Raji (cell line): Measurements from ENCODE around the gene CCDC154.

Experiments used
- POLR2A ChIP-seq: IDR thresholded peaks from 2 replicates; pipeline ENCODE4 v1.6.1; 2011; ENCODE audit warnings: low read depth, low read length, control low read depth; ENCODE audit not compliant: insufficient read depth

The CCDC154 gene

DNA sequence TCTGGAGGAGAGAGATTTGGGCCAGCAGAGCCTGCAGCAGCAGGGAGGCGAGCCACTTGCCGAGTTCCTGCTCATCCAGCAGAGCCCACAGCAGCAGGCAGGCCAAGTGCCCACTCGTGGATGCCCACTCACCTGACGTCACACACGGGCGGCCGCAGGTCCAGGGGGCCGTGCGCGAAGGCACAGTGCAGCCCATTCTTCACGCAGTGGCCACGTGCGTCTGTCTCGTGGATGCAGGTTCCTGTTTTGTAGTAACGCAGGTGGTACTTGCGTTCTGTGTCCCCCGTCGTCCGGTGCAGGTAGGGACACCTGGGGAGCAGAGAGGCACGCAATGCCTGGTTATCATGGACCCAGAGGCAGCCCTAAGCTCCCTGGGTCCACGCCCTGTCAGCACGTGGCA, 41.3 kb downstream of the CCDC154 start:
- no peak for TF ChIP-seq POLR2A

DNA sequence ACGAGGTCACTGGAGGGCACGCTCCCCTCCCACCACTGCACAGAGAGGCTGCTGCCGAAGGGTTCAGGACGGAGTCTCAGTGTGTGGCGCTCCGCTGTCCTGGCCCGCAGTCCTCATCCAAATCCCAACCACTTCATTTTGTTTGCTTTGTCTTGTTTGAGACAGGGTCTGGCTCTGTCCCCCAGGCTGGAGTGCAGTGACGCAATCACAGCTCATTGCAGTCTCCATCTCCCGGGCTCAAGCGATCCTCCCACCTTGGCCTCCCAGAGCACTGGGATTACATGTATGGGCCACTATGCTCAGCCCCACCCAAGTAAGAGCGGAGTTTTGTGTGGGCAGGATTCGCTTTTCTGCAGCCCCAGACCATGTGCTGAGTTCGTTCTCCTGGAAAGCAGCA, 42.6 kb downstream of the CCDC154 start:
- no peak for TF ChIP-seq POLR2A

DNA sequence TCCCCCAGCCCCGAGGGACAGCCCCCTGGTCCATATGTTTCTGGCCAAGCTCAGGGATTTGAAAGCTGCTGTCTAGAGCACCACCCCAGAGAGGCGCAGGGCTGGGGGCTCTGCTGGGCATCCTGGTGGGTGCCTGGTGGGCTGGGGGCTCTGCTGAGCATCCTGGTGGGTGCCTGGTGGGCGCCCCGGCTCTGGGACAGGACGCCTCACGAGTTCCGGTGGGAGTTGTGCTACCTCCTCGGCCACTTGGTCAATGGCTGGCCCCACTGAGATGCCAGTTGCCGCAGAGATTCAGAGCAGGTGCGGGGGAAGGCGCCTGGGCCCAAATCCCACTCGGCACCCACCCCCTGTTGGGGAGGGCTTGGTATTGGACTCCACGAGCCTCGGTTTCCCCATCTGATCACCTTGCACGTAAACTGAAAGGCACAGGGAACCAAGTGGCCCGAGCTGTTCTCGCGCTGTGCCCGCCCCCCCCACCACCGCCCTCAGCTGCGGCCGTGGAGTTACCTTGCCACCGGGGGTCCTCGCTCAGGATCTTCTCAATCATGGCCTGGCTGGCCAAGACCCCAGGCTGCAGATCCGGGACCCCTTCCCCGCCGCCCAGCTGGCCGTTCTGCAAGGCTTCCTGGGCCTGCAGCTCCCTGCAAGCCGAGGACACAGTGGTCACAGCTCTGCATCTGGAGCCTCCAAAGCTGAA, 43.1 kb downstream of the CCDC154 start:
- TF ChIP-seq POLR2A: no peak

DNA sequence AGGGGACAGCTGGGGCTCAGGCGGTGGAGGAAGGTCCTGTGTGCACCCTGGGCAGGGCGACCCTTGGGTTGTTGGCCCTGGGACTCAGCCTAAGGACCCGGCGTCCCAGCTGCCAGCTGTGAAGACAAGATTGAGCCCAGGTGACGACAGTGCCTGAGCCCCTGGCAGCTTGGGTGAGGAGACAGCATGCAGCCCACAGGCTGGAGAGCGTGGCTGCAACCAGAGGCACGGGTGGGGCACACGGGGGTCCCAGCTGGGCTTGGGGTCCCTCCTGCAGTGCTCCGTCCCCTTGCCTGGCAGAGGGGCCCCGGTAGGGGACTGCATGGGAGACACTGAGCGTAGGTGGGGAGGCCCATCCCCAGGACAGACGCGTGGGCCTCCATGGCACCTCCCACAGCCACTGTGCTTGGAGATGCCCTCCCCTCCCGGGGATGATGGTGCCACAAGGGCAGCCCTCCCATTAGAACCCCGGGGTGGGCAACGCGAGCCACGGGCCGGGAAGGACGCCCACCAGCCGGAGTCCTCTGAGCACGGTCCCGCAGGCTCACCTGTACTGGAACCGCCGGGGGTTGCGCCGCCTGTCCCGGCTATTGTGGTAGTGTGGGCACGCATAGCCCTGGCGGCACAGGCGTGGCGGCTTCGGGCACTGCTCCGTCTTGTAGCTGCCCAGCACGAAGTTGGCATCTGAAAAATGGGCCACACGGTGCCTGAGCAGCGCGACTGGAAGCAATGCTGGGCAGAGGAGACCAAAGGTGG, 45.4 kb downstream of the CCDC154 start:
- TF ChIP-seq POLR2A: no peak

DNA sequence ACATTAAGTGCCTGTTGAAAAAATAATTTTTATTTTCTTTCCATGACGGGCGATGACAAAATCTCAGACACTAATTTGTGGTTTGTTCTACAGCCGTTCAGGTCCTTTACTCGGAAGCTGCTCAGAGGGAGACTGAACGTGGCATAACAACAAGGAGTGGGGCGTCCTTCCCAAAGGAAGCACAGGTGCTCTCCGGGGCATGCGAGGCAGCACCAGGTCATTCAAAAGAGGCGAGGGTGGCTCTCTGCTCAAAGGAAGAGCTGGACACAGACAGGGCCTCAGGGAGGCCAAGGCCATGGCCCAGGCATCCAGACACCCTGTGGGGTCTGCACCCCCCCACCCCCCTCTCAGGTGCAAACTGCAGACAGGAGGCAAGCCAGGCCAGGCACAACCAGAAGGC, 46.0 kb downstream of the CCDC154 start:
- no peak for TF ChIP-seq POLR2A

DNA sequence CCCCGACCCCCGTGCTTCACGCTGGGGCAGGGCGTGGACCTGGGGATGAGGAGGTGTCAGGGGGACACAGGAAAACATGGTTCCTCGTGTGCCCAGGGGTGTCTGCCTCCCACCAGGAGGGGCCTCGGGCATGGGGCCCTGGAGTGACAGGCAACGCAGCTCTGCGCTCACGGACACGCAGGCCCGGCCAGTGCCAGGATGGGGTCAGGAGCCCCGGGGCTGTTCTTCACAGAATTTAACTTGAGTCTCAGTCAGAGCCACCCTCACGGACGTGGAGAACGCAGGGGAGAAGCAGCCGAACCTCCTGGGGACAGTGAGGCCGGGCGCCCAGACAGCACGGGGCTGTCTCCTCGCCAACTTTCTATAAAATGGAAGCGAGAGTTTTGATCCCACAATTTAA, 46.6 kb downstream of the CCDC154 start:
- TF ChIP-seq POLR2A: no peak

DNA sequence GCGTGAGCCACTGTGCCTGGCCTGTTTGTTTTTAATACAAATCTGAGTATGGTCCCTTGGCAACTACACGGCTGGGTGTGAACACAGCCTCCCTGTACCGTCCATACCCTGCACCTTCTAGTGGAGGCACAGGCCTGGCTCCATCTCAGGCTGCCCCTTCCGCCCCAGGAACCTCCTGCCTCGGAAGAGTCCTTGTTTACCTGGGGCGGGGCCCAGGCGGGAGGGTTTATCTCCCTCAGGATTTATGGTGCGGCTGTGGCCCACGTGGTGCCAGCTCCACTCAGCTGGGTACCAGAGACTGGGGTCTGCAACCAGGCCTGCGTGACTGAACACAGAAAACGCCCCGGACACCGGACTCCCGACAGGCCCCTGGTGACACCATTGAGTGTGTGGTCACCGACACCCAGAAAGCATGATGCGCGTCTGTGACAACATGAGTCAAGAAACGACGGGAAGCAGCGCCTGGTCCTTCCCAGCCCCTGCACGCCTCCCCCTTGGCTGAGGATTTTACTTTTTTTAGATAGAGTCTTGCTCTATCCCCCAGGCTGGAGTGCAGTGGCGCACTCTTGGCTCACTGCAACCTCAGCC, 48.8 kb downstream of the CCDC154 start:
- no peak for TF ChIP-seq POLR2A

DNA sequence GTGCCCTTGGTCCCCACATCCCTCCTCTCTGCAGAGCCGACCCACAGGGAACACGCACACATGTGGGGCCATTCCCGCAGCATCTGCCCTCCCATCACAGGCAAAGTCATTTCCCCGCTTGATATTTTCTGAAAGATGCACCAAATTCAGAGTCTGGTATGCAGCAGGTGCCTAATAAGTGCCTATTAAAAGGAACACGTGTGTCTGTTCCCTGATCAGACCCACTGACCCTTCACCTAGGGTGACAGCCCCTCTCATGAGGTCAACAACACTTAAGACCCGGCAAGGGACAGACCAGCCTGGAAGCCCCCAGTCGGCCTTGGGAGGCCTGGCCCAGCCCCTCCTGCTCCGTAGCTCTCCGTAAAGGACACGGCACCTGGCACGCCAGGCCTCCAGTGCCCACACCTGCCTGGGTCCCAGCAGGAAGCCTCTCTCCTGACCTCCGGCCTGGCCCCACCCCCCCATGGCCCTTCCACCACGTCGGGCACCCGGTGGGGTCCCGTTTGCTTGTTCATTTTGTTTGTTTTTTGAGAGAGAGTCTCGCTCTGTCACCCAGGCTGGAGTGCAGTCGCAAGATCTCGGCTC, 49.9 kb downstream of the CCDC154 start:
- TF ChIP-seq POLR2A: no peak

DNA sequence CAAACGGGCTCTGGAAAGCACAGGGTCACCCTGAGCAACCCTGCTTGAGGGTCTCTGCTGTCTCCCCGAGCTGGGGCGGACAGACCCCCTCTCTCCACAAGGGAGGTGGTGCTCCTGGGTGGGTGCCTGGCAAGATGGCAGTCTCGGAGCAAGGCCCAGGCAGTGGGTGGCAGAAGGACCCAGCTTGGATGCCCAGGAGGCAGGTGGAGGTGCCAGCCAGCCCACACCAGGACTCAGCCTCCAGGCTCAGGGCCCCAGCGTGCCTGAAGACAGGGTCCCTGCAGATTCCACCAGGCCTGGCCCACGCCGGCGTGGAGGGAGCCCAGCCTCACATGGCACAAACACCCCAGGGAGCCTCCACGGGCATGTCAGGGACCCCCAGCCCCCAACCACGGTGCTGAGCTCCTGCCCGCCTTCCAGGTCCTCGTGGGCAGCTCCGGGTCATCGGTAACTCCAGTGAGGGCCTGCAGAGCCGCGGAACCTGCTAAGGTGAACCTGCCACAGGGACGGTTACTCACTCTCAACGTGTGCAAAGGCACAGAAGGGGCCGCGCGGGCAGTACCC, 50.7 kb downstream of the CCDC154 start:
- no peak for TF ChIP-seq POLR2A

DNA sequence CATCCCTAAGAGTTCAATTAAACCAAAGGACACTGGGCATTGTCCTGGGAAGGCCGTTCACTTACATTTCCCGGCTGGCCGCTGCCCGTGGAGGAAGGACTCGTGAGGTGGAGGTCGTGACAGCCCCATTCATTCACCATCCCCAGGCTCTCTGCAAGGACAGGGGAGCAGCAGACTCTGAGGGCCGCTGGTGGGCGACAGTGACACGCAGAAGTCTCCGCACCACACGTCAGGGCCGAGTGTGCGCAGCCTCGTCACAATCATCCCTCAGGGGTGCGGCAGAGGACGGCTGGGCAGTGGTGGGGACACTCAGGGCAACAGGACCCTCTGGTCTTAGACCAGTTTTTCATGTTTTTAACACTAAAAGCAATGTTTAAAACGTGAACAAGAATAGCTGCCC, 51.5 kb downstream of the CCDC154 start:
- TF ChIP-seq POLR2A: no peak

DNA sequence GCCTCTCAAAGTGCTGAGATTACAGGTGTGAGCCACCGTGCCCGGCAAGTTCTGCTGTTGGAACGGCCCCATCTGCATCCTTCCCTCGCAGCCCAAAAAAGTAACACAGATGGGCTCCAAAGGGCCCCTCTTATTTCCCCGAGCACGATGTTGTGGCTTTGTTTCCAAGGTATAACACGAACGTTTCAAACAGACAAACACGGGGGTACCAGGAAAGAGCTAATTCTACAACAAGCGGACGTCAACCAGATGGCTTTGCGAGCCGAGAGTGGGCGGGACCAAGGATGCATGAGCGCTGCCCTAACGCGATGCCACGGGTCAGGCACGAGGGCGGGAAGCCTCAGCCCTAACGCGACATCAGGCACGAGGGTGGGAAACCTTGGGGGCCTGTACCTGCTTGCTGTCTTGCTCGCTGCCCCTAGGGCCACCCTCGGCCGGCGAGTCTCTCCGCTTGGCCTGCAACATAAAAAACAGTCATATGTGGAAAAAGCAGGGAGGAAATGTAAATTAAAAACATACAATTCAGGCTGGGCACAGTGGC, 54.0 kb downstream of the CCDC154 start:
- no peak for TF ChIP-seq POLR2A

DNA sequence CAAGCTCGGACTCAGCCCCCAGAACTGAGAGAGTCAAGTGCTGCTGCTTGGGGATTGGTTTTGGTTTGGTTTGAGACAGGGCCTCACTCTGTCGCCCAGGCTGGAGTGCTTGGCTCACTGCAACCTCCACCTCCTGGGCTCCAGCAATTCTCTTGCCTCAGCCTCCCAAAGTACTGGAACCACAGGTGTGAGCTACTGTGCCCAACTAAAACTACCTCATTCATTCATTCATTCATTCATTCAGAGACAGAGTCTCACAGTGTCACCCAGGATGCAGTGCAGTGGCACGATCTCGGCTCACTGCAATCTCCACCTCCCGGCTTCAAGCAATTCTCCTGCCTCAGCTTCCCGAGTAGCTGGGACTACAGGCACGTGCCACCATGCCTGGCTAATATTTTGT, 54.6 kb downstream of the CCDC154 start:
- TF ChIP-seq POLR2A: no peak

DNA sequence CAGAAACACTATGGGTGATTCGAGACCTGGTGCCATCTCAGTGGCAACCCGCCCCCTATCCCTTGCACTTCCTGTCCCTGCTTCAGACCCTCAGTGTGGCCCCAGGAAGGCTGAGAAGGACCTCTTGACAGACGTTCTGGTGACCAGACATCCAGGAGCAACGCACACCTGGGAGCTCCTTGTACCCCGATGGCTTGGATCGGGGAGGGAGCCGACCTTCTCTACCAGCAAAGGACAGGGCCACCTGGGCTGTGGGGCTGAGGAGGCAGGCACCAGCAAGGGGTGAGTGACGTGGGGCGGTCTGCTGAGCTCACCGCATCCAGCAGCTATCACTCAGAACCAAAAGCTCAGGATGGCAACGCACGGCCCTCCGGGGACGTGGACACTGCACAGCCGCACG, 57.0 kb downstream of the CCDC154 start:
- TF ChIP-seq POLR2A: no peak

DNA sequence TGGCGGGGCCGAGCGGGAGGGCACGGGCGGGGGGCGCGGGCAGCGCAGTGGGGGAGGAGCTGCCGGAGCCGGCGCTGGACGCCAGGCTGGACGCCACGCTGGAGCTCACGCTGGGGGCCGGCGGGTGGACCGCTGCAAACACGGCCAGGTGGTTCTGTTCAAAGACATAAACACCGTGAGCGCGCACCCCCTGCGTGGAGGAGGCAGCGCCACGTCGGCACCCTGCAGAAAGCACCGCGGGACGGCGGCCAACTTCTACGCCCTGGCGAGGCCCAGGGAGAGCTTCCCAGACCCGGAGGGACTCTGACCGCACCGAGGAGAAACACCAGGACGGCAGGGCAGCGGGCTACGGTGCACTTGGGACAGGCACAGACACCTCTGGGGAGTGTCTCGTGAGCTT, 59.1 kb downstream of the CCDC154 start:
- TF ChIP-seq POLR2A: no peak
